GM19438 (cell line): ENCODE results near the gene MYL4.
"Not testable (repeated sequence)": the region's sequence is repeated elsewhere in the genome, so short reads cannot be mapped to it uniquely, and the experiment has no call there.

Experiments
- ATAC-seq: cut with Tn5 transposase; IDR thresholded peaks from one replicate; pipeline ENCODE4 v1.9.1; 2021; ENCODE audit warnings: low read depth; ENCODE audit not compliant: unreplicated experiment

Gene MYL4

GRCh38 chr17:47208744-47209488, at the start of gene MYL4:
MYL4 (plus strand) TSS chr17:47209348; CDS start chr17:47209423, 75 bp downstream.
- ATAC-seq: no peak

- ATAC-seq: no peak
Observed at GRCh38 chr17:47162013-47162622, 47.0 kb upstream of the MYL4 start.

GRCh38 chr17:47164263-47164662, 44.9 kb upstream of the MYL4 start:
- ATAC-seq: no peak

- no peak for ATAC-seq
Observed at GRCh38 chr17:47165137-47165536, 44.0 kb upstream of the MYL4 start.

GRCh38 chr17:47166854-47167253, 42.3 kb upstream of the MYL4 start:
- ATAC-seq: not testable (repeated sequence)

- not testable (repeated sequence) for ATAC-seq
Observed at GRCh38 chr17:47168896-47169295, 40.3 kb upstream of the MYL4 start.

GRCh38 chr17:47170710-47171109, 38.4 kb upstream of the MYL4 start:
- ATAC-seq: no peak

- ATAC-seq: no peak
Observed at GRCh38 chr17:47172696-47173565, 36.2 kb upstream of the MYL4 start.

GRCh38 chr17:47174823-47175222, 34.3 kb upstream of the MYL4 start:
- ATAC-seq: not testable (repeated sequence)

- no peak for ATAC-seq
Observed at GRCh38 chr17:47176389-47176826, 32.7 kb upstream of the MYL4 start.

- no peak for ATAC-seq
Observed at GRCh38 chr17:47177261-47177660, 31.9 kb upstream of the MYL4 start.

GRCh38 chr17:47179141-47179540, 30.0 kb upstream of the MYL4 start:
- no peak for ATAC-seq

GRCh38 chr17:47180337-47180736, 28.8 kb upstream of the MYL4 start:
- ATAC-seq: no peak

- ATAC-seq: not testable (repeated sequence)
Observed at GRCh38 chr17:47180988-47181387, 28.2 kb upstream of the MYL4 start.

- ATAC-seq: no peak
Observed at GRCh38 chr17:47184681-47185080, 24.5 kb upstream of the MYL4 start.

GRCh38 chr17:47188271-47188875, 20.8 kb upstream of the MYL4 start:
- no peak for ATAC-seq

GRCh38 chr17:47188876-47189731, 20.0 kb upstream of the MYL4 start, which contains the start of gene CDC27:
CDC27 (minus strand) TSS chr17:47189295; CDS start chr17:47189172, 123 bp downstream.
- peak; percentile 86 for ATAC-seq

GRCh38 chr17:47189732-47190237, 19.4 kb upstream of the MYL4 start:
- no peak for ATAC-seq

GRCh38 chr17:47190243-47190642, 18.9 kb upstream of the MYL4 start:
- no peak for ATAC-seq
